K562 (cell line): ENCODE results near the gene MAP3K4. TPM values are rescaled to one million over a fixed set of nuclear protein-coding genes. Genes with fewer than 3 reads are reported as not detected.
A peak's percentile ranks its signal among the peaks of the same experiment; 100 is the strongest.

ENCODE experiments used
- ATAC-seq: fragments of 200-7000 bp; cut with Tn5 transposase; 3 replicates; pipeline ENCODE4 v1.9.1; 2020; ENCODE audit warnings: moderate library complexity
- BruUV-seq: library from RNA; stranded (reverse); fragments of 400-500 nt; replicated peaks from 2 replicates; lab custom pipeline; 2021; lab: Mats Ljungman, UMichigan
- CTCF ChIA-PET: fragments of 300-600 bp; formaldehyde crosslinking; extraction: SDS; loops from one replicate; lab custom pipeline; 2021; ENCODE audit warnings: low intra/inter-chr PET ratio; lab: Yijun Ruan, JAX
- POLR2A ChIA-PET: fragments of 300-600, 350-650 bp; sonication (Branson Sonifier 250); formaldehyde crosslinking; extraction: SDS; loops from one replicate; lab custom pipeline; 2021; ENCODE audit warnings: antibody characterized with exemption, inconsistent platforms; lab: Yijun Ruan, JAX
- DNase-seq, 4 experiments: peaks; one replicate each; pipeline versions ENCODE4 v3.0.0 to v3.0.0-alpha.2; 2011 to 2018; ENCODE audit warnings: low spot score in 3 of 4, mixed read lengths in 3 of 4; ENCODE audit errors: extremely low read depth in 1 of 4
- FAIRE-seq: peaks from 2 replicates; lab custom pipeline; 2011; peaks lifted over from hg19 to GRCh38; lab: Jason Lieb, UNC
- H2AFZ ChIP-seq: 2 replicates; pipeline ENCODE4 v1.6.0; 2011; ENCODE audit warnings: low read depth, low read length, control low read depth, inconsistent platforms
- H3K27ac ChIP-seq: fragments of 200-600 bp; 3 replicates; pipeline ENCODE4 v1.8.0; 2011; ENCODE audit warnings: low read depth, mild to moderate bottlenecking, control low read depth, inconsistent platforms, low read length, moderate library complexity, mixed read lengths; ENCODE audit errors: extremely low read depth
- H3K27me3 ChIP-seq, 2 experiments: fragments of 300-600 bp in 1 of 2; 2 replicates in 1 of 2; 3 replicates in 1 of 2; pipeline versions ENCODE4 v1.6.0 to v1.8.0; 2011; ENCODE audit warnings: inconsistent platforms in 2 of 2, low read length in 2 of 2, mild to moderate bottlenecking in 1 of 2, mixed read lengths in 1 of 2, moderate library complexity in 1 of 2; ENCODE audit not compliant: control insufficient read depth in 2 of 2, insufficient read depth in 2 of 2
- H3K36me3 ChIP-seq: fragments of 300-600 bp; 3 replicates; pipeline ENCODE4 v1.8.0; 2011; ENCODE audit warnings: mild to moderate bottlenecking, low read length, inconsistent platforms; ENCODE audit not compliant: control insufficient read depth, insufficient read depth
- H3K4me1 ChIP-seq, 2 experiments: fragments of 200-600 bp in 1 of 2; replicated peaks in 1 of 2; 2 replicates in 1 of 2; 3 replicates in 1 of 2; pipeline versions ENCODE4 v1.5.1 to v1.8.0; 2011; ENCODE audit warnings: inconsistent platforms in 2 of 2, low read length in 2 of 2, mild to moderate bottlenecking in 1 of 2, mixed read lengths in 1 of 2, moderate library complexity in 1 of 2; ENCODE audit not compliant: control insufficient read depth in 2 of 2, insufficient read depth in 2 of 2
- H3K4me2 ChIP-seq: 2 replicates; pipeline ENCODE4 v1.6.1; 2011; ENCODE audit warnings: low read length, control low read depth, inconsistent platforms, mixed read lengths; ENCODE audit not compliant: insufficient read depth
- H3K4me3 ChIP-seq: fragments of 200-600 bp; sonication (generic), shearing (Covaris generic); 2 replicates; pipeline ENCODE4 v1.5.1; 2016; ENCODE audit warnings: control low read depth, inconsistent platforms
- H3K79me2 ChIP-seq: fragments of 200-600 bp; 3 replicates; pipeline ENCODE4 v1.8.0; 2011; ENCODE audit warnings: low read length, inconsistent platforms; ENCODE audit not compliant: control insufficient read depth, insufficient read depth
- H3K9ac ChIP-seq, 2 experiments: 2 replicates each; pipeline versions ENCODE4 v1.6.0 to v1.6.1; 2011; ENCODE audit warnings: low read depth in 2 of 2, low read length in 2 of 2, control low read depth in 1 of 2, inconsistent platforms in 1 of 2, mild to moderate bottlenecking in 1 of 2, mixed read lengths in 1 of 2; ENCODE audit not compliant: insufficient read depth in 1 of 2
- H3K9me1 ChIP-seq: one replicate; pipeline ENCODE4 v1.6.0; 2011; ENCODE audit warnings: inconsistent platforms, mild to moderate bottlenecking, low read length, moderate library complexity; ENCODE audit not compliant: control insufficient read depth, insufficient read depth
- H3K9me3 ChIP-seq: replicated peaks from 2 replicates; pipeline ENCODE4 v1.5.1; 2011; ENCODE audit warnings: low read depth, low read length, inconsistent platforms; ENCODE audit not compliant: control insufficient read depth, insufficient read depth
- H4K20me1 ChIP-seq: replicated peaks from 2 replicates; pipeline ENCODE4 v1.6.1; 2011; ENCODE audit warnings: low read length, inconsistent platforms, mixed read lengths; ENCODE audit not compliant: control insufficient read depth, insufficient read depth
- ADNP ChIP-seq: fragments of 200-800 bp; sonication (Bioruptor generic); IDR thresholded peaks from 2 replicates; pipeline ENCODE4 v1.6.1; 2016; ENCODE audit warnings: missing genetic modification characterization, missing compliant biosample characterization
- BCOR ChIP-seq: fragments of 450-650 bp; IDR thresholded peaks from 2 replicates; pipeline ENCODE4 v1.6.1; 2016
- CHD4 ChIP-seq: fragments of 200-600 bp; sonication (generic); IDR thresholded peaks from 3 replicates; pipeline ENCODE4 v1.6.1; 2012; ENCODE audit warnings: low read depth, mild to moderate bottlenecking, mixed read lengths, low read length, inconsistent platforms; ENCODE audit not compliant: insufficient read depth, insufficient replicate concordance, poor library complexity, severe bottlenecking
- CREB5 ChIP-seq: fragments of 250-450 bp; sonication (Bioruptor Pico); IDR thresholded peaks from 2 replicates; pipeline ENCODE4 v1.5.0; 2020; ENCODE audit warnings: mild to moderate bottlenecking
- GABPA ChIP-seq: fragments of 200-800 bp; sonication (Bioruptor generic); conservative IDR thresholded peaks from 2 replicates; pipeline ENCODE4 v1.6.1; 2016; ENCODE audit warnings: low read depth, missing genetic modification characterization, missing compliant biosample characterization
- KDM1A ChIP-seq, 2 experiments: fragments of 450-650 bp; IDR thresholded peaks; 2 replicates each; pipeline ENCODE4 v1.6.1; 2016; ENCODE audit warnings: mild to moderate bottlenecking in 2 of 2
- RBM25 ChIP-seq: fragments of 200-400 bp; formaldehyde crosslinking; IDR thresholded peaks from 2 replicates; pipeline ENCODE4 v1.6.1; 2018; ENCODE audit warnings: low read length, low read depth, moderate library complexity; ENCODE audit not compliant: severe bottlenecking
- RCOR1 ChIP-seq, 2 experiments: IDR thresholded peaks; 2 replicates each; pipeline ENCODE4 v1.6.1; 2012; ENCODE audit warnings: low read depth in 2 of 2, low read length in 2 of 2, borderline replicate concordance in 1 of 2, improper control_type of control experiment in 1 of 2
- SMARCA5 ChIP-seq: fragments of 450-650 bp; IDR thresholded peaks from 2 replicates; pipeline ENCODE4 v1.6.1; 2016
- ZFP1 ChIP-seq: fragments of 450-650 bp; formaldehyde crosslinking; IDR thresholded peaks from 2 replicates; pipeline ENCODE4 v1.4.0; 2020; ENCODE audit warnings: mild to moderate bottlenecking, mixed read lengths
- ZNF75A ChIP-seq: fragments of 450-650 bp; formaldehyde crosslinking; IDR thresholded peaks from 2 replicates; pipeline ENCODE4 v1.4.0; 2020; ENCODE audit warnings: mild to moderate bottlenecking
- ZNF766 ChIP-seq: fragments of 200-800 bp; sonication (Bioruptor generic); conservative IDR thresholded peaks from 2 replicates; pipeline ENCODE4 v1.6.1; 2016; ENCODE audit warnings: missing genetic modification characterization, missing compliant biosample characterization
- WGBS: fragments of 100-300 bp; shearing (Covaris generic); methylation state at CpG from one replicate; pipeline ENCODE4 v1.1.6; 2016; ENCODE audit warnings: low coverage, mixed read lengths; ENCODE audit not compliant: insufficient coverage; ENCODE audit errors: missing lambda C conversion rate; 5-methylcytosine and 5-hydroxymethylcytosine counted together
- in situ Hi-C: fragments of 300-500 bp; cut with MboI; formaldehyde crosslinking; loops from 4 replicates; pipeline ENCODE4 v1.15.0; 2018; ENCODE audit warnings: inconsistent platforms, mixed read lengths
- intact Hi-C: fragments of 100-400 bp; cut with micrococcal nuclease; formaldehyde crosslinking; loops from 2 replicates; pipeline ENCODE4 v1.14.2; 2022
- polyA plus RNA-seq, 8 experiments: library from polyadenylated mRNA; depleted of rRNA in 4 of 8; stranded (reverse) in 5 of 8; unstranded in 3 of 8; fragments of >200 nt; fragmentation: Nextera tagmentation in 2 of 8; fragmentation: Illumina TruSeq in 1 of 8; extraction: Ambion mirVana in 2 of 8; extraction: Trizol in 1 of 8; gene quantifications; 2 replicates each; pipeline versions ENCODE4 v1.2.1 to v1.2.3, GENCODE V29; 2011 to 2014; ENCODE audit warnings: inconsistent platforms in 1 of 8, missing spikeins in 1 of 8
- total RNA-seq, 7 experiments: library from RNA; depleted of rRNA in 6 of 7; stranded (reverse); fragments of >200 nt in 6 of 7; fragmentation: Illumina TruSeq in 2 of 7; extraction: Trizol in 2 of 7; gene quantifications; 2 replicates each; pipeline versions ENCODE4 v1.2.1 to v1.2.3, GENCODE V29; 2011 to 2021; ENCODE audit warnings: low replicate concordance in 1 of 7

The MAP3K4 gene
- total and polyA plus RNA-seq, 9 of the 15 experiments (the other 6 are each of a cell fraction or from before 2014, with no cell fraction given), result 21.0 to 77.2 (median 48.9) TPM

GRCh38 chr6:161035182-161035980 is 43.8 kb downstream of the MAP3K4 start:
- H3K9ac ChIP-seq, result no peak overlapping the region
- H3K4me3 ChIP-seq, result no peak overlapping the region
- peaks cover 0 to 12% of the 10 kb centered on the region in 2 experiments; a peak in 3 of 5 replicates for H3K4me1 ChIP-seq
- H3K79me2 ChIP-seq, result peaks cover 38% of the 10 kb centered on the region
- DNase-seq (no peak), FAIRE-seq (no peak), ATAC-seq (no peak)
- H3K9me1 ChIP-seq, result no peaks in the 10 kb centered on the region
- H2AFZ ChIP-seq, result no peak overlapping the region
- H3K4me2 ChIP-seq, result no peak overlapping the region
- in situ Hi-C loops, result no loop called here
- no peaks in the 10 kb centered on the region for H4K20me1 ChIP-seq
- POLR2A ChIA-PET, result no interaction called here
- 89% methylated on average over 3 of the region's 3 CpGs for WGBS
- H3K27ac ChIP-seq, result no peak overlapping the region
- H3K36me3 ChIP-seq, result peaks cover 59% of the 10 kb centered on the region
- intact Hi-C loops, result no loop called here
- H3K27me3 ChIP-seq, result no peaks in the 10 kb centered on the region
- CTCF ChIA-PET, result interaction anchor here (0.6 kb wide), 1 partner anchor 301 kb away, joined by 3 read pairs; no protein-coding TSS in a partner anchor
- BruUV-seq, result no TSS peak
- TF ChIP-seq ZFP1 (no peak), CREB5 (CRISPR knock-in tag) (no peak), ADNP (tag) (peak; percentile 82), KDM1A (IDR thresholded peaks at IDR 0.05) (peak in 1 of 2 experiments; percentile 61; a peak in 2 of 4 replicates), ZNF75A (CRISPR knock-in tag) (peak; percentile 12; the same call in 1 of the 2 replicates), SMARCA5 (peak; percentile 56; the same call in 1 of the 2 replicates), GABPA (tag) (0 out of 2 replicates have a peak, but pooled peaks have one; percentile 19), CHD4 (peak; percentile 74), RCOR1 (IDR thresholded peaks at IDR 0.05; ENCODE audit: borderline replicate concordance in 1 of 2, low read depth in 2 of 2, low read length in 2 of 2) (peak; percentile 39 to 44; a peak in 1 of 4 replicates), ZNF766 (CRISPR knock-in tag) (no peak), RBM25 (peak; percentile 97), BCOR (peak; percentile 88)
- no peaks in the 10 kb centered on the region for H3K9me3 ChIP-seq
